DMS53 treated with DMSO at 0.1 percent for 48 hours (cell line): ENCODE results near the gene BMP8B.
"Not testable (repeated sequence)": the region's sequence is repeated elsewhere in the genome, so short reads cannot be mapped to it uniquely, and the experiment has no call there.

Experiments used
- DNase-seq: peaks from one replicate; lab custom pipeline; 2025; ENCODE audit not compliant: unreplicated experiment; lab: John Stamatoyannopoulos, UW

Gene BMP8B, protein sequence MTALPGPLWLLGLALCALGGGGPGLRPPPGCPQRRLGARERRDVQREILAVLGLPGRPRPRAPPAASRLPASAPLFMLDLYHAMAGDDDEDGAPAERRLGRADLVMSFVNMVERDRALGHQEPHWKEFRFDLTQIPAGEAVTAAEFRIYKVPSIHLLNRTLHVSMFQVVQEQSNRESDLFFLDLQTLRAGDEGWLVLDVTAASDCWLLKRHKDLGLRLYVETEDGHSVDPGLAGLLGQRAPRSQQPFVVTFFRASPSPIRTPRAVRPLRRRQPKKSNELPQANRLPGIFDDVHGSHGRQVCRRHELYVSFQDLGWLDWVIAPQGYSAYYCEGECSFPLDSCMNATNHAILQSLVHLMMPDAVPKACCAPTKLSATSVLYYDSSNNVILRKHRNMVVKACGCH

DNA sequence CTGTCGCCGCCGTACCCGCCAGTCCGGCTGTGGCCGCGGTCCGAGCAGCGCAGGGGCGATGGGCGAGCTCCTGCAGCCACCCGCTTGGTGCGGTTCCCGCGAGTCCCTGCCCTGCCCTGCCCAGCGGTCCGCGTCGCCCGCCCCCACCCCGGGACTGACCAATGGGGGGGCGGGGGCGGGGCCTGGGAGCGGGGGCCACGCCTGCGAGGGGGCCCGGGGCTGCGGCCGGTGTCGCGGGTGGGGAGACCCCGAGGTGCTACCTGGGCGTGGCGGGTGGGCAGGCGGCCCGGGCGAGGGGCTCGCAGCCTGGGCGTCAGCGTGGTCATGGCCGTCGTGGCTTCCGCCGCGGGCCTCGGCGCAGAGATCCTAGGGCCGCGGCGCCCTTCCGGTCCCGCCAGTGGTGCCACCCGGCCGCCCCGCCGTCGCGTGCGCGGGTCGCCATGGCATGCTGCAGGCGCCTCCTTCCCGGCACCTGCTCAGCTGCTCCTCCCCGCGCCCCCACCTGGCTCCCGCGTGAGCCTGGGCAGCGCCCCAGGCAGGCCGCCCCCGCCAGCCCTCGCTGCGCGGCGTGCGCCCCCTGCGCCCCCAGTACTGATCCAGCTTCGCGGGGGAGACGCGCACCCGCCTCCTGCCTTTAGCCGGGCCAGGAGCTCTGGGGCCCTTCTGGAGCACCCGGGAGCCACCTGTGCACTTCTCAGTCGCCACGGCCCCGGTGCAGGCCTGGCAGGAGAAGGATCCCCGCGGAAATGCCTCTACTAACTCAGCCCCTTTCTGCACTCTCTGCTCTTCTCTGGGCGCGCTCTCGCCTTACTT lies at the start of gene BMP8B:
Gene BMP8B (minus strand): TSS at position 108 of the 813 bp plus-strand sequence. CDS start 380 bp downstream, outside the sequence.
- DNase-seq, result peak; percentile 56

DNA sequence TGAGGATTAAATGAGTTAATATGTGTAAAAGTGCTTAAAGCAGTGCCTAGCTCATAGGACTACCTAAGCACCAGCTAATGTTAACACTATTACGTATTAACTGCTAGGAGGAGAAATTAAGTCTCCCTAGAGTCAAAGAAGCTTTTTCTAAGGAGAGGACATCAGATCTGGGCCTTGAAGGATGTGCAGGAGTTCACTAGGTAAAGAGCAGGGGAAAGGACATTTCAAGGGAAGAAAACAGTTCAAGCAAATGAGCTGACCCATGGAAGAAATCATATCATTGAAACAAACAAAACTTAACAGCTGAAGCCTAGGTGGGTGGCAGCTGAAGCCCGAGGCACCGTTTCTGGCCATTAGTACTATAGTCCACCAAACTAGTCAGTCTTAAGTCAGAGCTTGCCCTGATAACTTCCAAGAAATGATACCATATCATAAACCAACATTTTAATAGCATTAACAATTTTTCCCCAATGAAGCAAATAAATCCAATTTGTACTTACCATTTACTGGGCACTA lies 48.0 kb upstream of the BMP8B start:
- no peak for DNase-seq

DNA sequence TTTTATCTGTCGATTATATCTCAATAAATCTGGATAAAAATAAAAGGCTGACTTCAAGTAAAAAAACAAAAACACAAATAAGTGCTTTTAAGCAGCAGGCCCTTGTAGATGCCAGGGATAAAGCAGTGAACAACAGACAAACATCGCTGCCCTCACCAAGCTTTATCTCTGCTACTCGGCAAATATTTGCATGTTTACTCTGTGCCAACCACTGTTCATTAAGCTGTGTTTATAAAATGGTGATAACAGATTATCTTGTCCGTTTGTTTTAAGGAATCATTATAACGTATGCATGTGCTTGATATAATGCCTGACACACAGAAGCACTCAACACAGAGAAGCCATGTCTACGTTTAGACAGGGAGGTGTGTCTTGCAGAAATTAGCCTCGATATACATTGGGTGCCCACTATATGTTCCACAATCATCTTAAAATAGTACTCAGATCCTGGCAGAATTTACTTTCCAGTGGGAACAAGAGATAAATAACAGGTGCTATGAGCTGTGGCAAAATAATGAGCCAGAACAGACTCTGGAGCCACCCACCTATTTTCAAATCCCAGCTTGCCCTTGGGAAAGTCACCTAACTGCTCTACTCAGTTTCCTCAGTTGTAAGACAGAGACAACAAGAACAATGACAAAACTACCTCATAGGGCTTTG lies 47.4 kb upstream of the BMP8B start:
- no peak for DNase-seq

DNA sequence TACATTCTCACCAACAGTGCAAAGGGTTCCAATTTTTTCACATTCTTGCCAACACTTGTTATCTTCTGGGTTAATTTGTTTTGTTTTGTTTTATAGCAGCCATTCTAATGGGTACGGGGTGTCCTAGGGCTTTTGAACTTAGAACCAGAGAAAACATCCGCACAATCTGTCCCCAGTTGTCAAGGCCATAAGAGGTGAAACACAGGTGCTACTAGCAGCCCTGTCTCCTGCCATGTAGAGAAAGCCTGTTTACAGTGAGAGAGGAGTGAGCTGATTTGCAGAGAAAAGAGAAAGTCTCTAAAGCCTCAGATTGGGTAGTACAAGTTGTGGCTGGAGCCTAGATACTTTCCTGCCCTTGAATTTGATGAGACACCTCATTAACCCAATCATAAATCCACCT lies 46.4 kb upstream of the BMP8B start:
- no peak for DNase-seq

DNA sequence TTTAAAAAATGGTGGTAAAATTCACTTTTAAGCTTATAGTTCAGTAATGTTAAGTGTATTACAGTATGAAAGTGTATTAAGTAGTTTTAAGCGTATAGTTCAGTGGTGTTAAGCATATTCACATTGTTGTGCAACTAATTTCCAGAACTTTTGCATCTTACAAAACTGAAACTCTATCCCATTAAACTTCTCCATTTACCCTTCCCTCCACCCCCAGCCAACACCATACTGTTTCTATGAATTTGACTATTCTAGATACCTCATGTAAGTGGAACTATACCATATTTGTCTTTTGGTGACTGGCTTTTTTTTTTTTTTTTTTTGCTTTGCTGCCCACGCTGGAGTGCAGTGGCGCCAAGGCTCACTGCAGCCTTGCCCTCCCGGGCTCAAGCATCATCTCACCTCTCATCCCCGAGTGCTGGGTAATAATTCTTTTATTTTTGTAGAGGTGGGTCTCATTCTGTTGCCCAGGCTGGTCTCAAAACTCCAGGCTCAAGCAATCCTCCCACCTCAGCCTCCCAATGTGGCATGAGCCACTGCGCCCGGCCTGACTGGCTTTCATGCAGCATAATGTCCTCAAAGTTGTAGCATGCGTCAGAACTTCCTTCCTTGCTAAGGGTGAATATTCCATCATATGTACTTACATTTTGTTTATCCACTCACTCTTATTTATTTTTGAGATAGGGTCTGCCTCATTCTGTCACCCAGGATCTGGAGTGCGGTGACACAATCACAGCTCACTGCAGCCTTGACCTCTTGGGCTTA lies 45.1 kb upstream of the BMP8B start:
- no peak for DNase-seq

DNA sequence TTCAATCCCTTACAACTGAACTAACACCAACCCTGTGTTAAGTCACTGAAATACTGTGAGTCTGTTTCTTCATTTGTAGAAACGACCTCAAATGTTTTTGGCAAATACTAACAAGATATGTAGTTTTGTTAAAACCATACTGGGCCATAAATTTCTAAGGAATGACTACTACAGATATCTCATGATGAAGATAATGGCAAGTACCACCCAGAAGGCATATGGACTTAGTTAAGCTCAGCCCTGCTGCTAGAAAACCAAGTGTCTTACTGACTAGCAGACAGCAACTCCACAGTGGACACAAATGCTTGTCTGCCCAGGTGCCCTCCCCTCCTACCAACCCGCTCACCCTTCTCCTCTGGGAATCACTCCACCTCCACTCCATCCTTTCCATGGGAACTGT lies 44.5 kb upstream of the BMP8B start:
- DNase-seq, result no peak

DNA sequence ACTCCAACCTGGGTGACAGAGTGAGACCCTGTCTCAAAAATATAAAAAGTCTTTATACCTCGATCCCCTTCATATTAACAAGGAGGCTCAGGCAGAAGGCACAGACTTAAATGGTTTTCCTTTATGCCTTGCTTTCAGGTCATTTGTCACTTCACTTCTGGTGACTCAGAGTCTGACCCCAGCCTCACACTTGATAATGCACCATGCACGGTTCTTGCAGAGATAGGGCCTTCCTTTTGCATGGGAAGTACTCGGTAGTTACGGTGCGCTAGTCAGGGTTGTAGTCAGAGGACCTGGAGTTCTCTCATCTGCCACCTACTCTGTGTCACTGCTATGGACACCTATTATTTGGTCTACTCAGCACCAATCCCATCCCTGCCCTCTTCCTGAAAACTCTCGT lies 43.6 kb upstream of the BMP8B start:
- no peak for DNase-seq

DNA sequence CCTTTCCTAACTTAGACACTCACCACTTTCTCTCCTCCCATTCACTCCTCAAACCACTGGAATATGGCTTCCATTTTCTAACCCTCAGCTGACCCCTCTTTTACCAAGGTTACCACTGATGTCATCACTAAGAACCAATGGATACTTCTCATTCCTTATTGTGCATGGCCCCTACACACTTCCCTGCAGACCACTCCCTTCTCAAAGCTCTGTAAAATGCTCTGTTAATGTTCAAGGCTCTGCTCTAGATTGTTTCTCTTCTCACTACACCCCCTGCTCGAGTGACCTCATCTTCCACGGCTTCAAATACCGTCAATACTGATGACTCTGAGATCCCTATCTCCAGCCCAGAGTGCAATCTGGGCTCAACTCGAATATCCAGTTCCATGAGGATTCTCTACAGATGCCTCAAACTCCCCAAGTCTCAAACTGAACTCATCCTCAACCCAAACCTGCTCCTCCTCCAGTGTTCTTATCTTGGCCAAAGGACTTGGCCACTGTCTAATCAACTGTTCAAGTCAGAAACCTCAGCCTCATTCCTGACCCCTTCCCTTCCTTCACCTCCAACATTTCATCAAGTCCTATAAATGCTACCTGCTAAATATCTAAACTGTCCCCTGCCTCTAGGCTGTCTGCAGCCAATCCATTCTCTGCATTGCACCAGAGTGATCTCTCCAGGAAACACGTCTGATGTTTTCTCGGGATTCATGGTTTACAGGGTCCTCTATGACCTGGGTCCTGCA lies 41.3 kb upstream of the BMP8B start:
- DNase-seq, result peak; percentile 47

DNA sequence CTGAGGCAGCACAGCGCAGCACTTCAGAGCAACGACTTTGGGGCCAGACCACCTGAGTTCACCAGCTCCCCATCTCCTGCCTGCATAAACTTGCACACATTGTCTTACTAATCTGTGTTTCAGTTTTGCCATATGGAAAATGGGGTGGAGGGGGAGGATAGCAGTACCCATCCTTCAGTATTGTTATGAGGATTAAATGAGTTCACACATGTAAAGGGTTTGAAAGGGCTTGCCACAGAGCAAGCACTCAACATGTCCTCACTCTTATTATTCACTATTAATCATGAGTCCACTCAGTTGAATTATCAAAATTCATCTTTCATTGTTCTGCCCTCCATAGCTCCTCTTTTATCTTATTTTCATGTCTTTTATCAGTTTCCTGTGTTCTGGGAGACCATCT lies 40.1 kb upstream of the BMP8B start:
- no peak for DNase-seq

DNA sequence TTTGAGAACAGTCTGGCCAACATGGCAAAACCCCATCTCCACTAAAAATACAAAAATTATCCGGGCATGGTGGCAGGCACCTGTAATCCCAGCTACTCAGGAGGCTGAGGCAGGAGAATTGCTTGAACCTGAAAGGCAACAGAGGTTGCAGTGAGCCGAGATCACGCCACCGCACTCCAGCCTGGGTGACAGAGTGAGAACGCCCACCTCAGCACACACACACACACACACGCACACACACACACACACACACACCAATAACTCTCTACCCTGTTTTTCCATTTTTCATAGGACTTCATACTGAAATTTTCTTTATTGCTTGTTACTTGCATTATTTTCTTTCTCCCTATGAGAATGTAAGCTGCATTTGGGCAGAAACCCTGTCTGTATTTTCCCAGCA lies 39.6 kb upstream of the BMP8B start:
- not testable (repeated sequence) for DNase-seq

DNA sequence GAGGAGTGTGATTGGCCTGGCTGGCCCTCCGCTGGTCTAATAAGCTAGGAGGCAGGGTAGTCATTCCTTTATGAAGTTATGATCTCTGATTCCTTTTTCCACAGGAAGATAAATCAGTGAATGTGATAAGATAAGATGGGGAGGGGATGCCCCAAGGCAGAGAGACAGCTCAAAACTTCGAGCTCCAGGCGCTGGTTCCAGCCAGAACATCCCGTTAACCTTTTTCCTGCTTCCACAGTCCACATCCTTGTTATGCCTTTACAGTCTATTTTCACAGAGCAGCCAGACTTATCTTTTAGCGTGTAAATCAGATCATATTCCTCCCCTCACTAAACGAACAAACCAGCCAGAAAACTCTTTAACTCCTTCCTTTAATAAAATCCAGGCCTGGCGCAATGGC lies 38.5 kb upstream of the BMP8B start:
- DNase-seq, result no peak

DNA sequence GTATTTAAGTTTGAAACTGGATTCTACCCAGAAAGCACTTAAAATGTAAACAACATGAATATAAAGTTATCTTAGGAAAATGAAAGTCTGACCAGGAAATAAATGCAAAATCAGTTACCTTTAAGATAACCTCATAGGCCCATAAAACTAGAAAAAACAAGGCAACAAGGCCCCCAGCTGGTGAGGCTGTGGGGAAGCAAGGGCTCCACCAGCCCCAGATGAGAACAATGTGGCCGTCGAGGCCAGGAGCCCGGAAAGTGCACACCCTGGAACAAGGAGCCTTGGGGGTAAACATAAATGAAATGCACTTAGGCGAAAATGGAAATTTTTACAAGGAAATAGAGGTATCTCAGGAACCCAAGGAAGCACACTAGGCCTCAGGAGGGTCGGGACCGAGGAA lies 37.9 kb upstream of the BMP8B start:
- no peak for DNase-seq

DNA sequence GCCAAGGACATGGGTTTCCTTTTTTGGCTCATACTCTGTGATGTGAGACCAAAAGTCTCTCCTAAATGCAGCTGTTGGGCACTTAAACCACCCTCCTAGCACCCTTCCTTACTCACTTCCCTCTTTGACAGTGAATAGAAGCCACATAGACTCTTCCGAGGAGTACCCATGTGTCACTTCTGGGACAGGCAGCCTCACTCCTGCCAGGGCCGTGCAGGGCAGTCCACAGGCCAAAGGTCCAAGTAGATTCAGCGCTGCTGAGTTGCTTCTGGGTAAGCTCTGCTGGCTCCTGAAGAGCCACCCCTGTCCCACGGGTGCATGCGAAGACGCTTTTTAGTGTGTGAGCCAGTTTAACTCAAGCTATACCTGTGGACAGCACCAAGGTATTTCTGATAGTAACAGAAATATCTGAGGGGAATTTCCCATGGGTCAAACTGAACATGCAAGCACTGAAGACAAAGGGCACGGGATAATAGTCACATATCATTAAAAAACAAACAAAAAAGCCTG lies 36.8 kb upstream of the BMP8B start:
- DNase-seq, result peak; percentile 96

DNA sequence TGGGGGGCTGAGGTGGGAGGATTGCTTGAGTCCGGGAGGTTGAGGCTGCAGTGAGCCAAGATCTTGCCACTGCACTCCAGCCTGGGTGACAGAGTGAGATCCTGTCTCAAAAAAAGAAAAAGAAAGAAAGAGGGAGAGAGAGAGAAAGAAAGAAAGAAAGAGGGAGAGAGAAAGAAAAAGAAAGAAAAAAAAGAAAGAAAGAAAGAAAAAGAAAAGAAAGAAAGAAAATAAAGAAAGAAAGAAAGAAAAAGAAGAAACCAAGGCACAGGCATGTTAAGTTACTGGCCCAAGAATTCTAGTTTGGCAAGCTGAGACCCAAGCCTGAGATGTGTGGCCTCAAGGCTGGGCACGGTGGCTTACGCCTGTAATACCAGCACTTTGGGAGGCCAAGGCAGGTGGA lies 34.8 kb upstream of the BMP8B start:
- DNase-seq, result not testable (repeated sequence)

DNA sequence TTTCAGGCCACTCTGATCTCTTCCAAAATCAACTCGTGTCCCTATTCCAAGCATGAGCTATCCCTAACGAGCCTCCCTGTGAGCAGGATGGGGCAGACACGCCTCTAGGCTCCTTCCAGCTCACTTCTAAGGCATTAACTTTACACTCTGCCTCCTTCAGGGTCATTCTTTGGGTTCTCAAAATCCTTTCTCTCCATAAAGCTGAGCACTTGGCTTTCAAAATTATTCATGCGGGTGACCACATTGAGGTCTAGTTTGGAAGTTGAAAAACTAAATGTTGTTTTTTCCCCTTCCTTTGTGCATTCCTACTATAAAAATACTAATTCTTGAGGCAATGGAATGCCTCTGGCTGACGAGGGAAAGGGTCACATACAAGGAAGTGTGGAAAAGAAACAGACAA lies 33.5 kb upstream of the BMP8B start:
- DNase-seq, result no peak

DNA sequence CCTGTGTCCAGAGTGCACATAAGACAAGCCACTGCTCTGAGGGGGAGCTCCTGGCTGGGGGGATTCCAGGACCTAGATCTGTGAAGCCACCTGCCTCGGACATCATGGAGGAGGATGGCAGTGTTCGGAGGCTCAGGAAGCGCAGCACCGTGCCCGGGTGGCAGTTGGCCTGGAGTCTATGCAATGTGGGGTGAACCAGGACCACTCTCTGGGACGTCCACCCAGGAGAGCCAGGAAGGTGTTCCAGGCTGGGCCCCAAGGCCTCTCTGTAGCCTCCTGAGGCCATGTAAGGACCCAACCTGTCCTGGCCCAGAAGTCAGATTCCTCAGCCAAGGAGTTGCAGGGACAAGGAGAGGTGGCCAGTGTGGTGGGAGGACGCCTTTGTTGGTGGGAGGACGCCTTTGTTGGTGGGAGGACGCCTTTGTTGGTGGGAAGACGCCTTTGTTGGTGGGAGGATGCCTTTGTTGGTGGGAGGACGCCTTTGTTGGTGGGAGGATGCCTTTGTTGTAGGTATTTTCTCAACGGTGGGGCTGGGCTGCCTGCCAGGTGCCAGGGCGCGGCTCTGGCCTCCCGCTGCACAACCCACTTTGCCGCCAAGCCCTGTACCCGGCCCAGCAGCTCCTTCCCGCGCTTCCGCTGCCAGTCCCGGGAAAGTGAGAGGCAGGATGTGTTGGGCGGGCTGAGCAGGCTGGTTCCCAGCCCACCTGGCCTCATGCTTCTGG lies 30.6 kb upstream of the BMP8B start:
- no peak for DNase-seq

DNA sequence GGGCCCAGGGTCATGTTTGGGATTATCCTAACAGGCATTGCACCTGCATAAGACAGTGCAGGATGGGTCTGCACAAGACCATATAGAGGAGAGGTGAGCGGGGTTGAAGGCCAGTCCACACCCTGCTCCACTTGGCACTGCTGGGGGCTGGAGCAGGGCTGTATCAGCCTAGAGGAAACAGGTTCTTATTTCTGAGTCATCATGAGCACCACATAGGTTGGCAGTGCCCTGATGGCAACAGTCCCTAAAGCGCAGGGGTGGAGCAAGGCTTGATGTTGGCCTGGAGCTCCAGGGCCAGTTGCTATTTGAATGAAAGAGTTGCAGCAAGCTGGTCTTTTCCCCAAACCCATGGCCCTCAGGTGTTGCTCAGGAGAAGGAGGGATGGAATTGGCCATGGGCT lies 29.8 kb upstream of the BMP8B start:
- no peak for DNase-seq

DNA sequence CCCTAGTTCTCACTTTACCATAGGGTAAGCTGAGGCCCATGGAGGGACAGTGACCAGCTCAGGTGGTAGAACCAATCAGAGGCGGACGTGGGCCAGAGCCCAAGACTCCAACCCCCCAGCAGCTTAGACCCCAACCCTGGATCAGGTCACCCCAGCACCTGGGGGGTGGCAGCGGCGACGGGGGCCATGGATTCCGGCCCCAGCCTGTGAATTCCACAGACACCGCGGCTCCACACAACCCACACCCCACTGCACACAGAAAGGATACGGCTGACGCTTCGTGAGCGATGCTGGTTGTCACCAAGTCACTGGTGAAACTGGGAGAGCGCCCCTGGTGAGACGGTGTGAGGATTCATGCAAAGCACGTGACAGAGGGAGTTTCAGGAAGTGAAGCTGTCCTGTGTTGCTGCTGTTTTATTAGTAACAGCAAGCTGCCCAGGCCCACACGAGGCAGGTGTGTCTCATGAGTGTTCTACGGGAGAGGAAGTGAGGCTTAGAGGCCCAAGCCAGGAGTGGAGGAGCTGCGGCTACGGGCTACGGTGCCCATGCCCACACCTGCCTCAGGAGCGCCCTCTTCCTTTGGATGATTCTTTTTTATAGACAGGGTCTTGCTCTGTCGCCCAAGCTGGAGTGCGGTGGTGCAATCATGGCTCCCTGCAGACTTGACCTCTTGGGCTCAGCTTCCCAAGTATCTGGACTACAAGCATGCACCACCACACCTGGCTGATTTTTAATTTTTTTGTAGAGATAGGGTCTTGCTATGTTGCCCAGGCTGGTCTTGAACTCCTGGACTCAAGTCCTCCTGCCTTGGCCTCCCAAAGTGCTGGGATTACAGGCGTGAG lies 28.6 kb upstream of the BMP8B start:
- DNase-seq, result peak; percentile 98
